Activated naive CD4-positive, alpha-beta T cell treated with anti-CD3 and anti-CD28 coated beads, Interleukin-2, amount 10 ng/mL, durations not matched to agents 7 days and 5 days (primary cell): ENCODE data around the gene DAZAP1.
A peak's percentile ranks its signal among the peaks of the same experiment; 100 is the strongest.

Source experiments
- CTCF ChIA-PET: fragments of 350-600 bp; sonication (Branson Sonifier 250); formaldehyde crosslinking; loops from one replicate; lab custom pipeline; 2021; ENCODE audit warnings: antibody characterized with exemption; lab: Charles Lee
- DNase-seq: peaks from one replicate; pipeline ENCODE4 v3.0.0-alpha.2; 2020
- H3K27ac Mint-ChIP-seq: one replicate; pipeline ENCODE4 v1.8.0; 2021; ENCODE audit warnings: mild to moderate bottlenecking, moderate library complexity, mixed read lengths
- H3K27me3 Mint-ChIP-seq: one replicate; pipeline ENCODE4 v1.8.0; 2021; ENCODE audit warnings: mild to moderate bottlenecking, mixed read lengths
- H3K36me3 Mint-ChIP-seq: one replicate; pipeline ENCODE4 v1.8.0; 2021; ENCODE audit warnings: mixed read lengths
- H3K4me1 Mint-ChIP-seq: one replicate; pipeline ENCODE4 v1.8.0; 2021; ENCODE audit warnings: mixed read lengths
- H3K4me3 Mint-ChIP-seq: one replicate; pipeline ENCODE4 v1.8.0; 2021; ENCODE audit warnings: mild to moderate bottlenecking, moderate library complexity, mixed read lengths
- H3K9me3 Mint-ChIP-seq: one replicate; pipeline ENCODE4 v1.8.0; 2021; ENCODE audit warnings: mixed read lengths

DAZAP1 gene

DNA sequence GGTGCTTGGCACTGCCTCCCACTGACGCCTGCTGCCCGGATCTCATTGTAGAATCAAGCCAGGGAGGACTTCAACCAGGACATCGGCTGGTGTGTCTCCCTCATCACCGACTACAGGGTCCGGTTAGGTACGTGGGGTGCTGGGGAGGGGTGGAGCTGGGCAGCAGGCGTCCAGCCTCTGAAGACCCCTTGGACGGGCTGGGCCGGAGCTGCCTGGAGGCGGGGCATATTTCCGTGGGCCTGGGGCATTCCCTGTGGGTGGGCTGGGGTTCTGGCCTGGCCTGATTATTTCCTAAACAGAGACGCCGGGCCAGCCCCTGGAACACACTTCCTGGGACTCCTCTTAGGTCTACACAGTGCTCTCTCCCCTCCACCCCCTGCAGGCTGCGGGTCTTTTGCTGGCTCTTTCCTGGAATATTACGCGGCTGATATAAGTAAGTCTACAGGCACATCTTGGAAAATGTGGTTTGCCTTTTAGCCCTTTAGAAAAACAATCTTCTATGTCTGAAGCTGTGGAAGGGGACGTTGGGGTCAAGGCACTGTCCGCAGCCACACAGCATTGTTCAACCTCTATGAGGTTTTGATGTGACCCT is 38.1 kb upstream of the DAZAP1 start:
- CTCF ChIA-PET = interaction anchor here (0.8 to 1.4 kb wide), 2 partner anchors 54 to 125 kb away, joined by 3 read pairs; no protein-coding TSS in a partner anchor
- peaks cover 12% of the 10 kb centered on the region for H3K36me3 Mint-ChIP-seq
- no peaks in the 10 kb centered on the region for H3K27me3 Mint-ChIP-seq
- DNase-seq = no peak
- H3K4me3 Mint-ChIP-seq = no peak overlapping the region
- H3K27ac Mint-ChIP-seq = no peak overlapping the region
- H3K9me3 Mint-ChIP-seq = no peaks in the 10 kb centered on the region
- peaks cover 7% of the 10 kb centered on the region for H3K4me1 Mint-ChIP-seq

GRCh38 chr19:1370579-1371361 is 36.6 kb upstream of the DAZAP1 start:
- Mint-ChIP-seq H3K4me1 (no peaks in the 10 kb centered on the region), H3K36me3 (peaks cover 11% of the 10 kb centered on the region), H3K27me3 (no peaks in the 10 kb centered on the region), H3K27ac (no peak overlapping the region), H3K4me3 (no peak overlapping the region), H3K9me3 (no peaks in the 10 kb centered on the region)
- CTCF ChIA-PET = interaction anchor here (0.8 to 2.1 kb wide), 3 partner anchors 55 to 126 kb away, joined by 3 to 9 read pairs (median 3); no protein-coding TSS in a partner anchor
- DNase-seq = no peak

DNA sequence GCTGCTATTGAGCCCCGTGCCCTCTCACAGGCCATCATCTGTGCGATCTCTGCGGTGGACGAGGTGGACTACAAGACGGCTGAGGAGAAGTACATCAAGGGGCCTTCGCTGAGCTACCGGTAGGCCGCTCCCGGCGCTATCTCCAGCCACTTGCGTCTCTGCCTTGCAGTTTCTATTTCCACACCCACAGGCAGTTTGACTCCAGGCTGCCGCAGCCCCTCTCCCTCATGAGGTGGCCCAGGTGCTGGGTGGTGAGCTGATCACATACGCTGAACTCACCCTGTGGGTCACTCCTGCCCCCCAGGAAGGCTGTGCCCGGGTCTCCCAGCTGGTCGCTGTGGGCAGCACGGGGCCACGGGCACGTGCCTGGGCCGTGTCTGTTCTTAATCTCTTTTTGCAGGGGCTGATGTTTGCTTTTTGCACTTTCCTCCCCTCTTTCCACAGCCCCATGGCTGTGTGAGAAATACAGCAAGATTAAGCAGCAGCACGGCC is 34.3 kb upstream of the DAZAP1 start:
- H3K27ac Mint-ChIP-seq = no peak overlapping the region
- H3K9me3 Mint-ChIP-seq = no peaks in the 10 kb centered on the region
- H3K36me3 Mint-ChIP-seq = peaks cover 13% of the 10 kb centered on the region
- no peaks in the 10 kb centered on the region for H3K4me1 Mint-ChIP-seq
- no peaks in the 10 kb centered on the region for H3K27me3 Mint-ChIP-seq
- DNase-seq = no peak
- H3K4me3 Mint-ChIP-seq = no peak overlapping the region
- CTCF ChIA-PET = interaction anchor here (1.2 to 2.4 kb wide), 5 partner anchors 10 to 129 kb away, joined by 3 to 17 read pairs (median 7); partner anchors contain the start of gene NDUFS7

- no peaks in the 10 kb centered on the region for H3K4me1 Mint-ChIP-seq
- no peaks in the 10 kb centered on the region for H3K9me3 Mint-ChIP-seq
- no peak for DNase-seq
- H3K4me3 Mint-ChIP-seq = no peak overlapping the region
- no peak overlapping the region for H3K27ac Mint-ChIP-seq
- H3K27me3 Mint-ChIP-seq = no peaks in the 10 kb centered on the region
- CTCF ChIA-PET = interaction anchor here (1.2 to 2.4 kb wide), 3 partner anchors 9 to 129 kb away, joined by 7 to 17 read pairs (median 7); partner anchors contain the start of gene NDUFS7
- peaks cover 13% of the 10 kb centered on the region for H3K36me3 Mint-ChIP-seq
These were observed 33.7 kb upstream of the DAZAP1 start for GRCh38 chr19:1373534-1374249.

- Mint-ChIP-seq H3K9me3 (no peaks in the 10 kb centered on the region), H3K27me3 (no peaks in the 10 kb centered on the region), H3K36me3 (peaks cover 13% of the 10 kb centered on the region), H3K27ac (no peak overlapping the region), H3K4me1 (no peaks in the 10 kb centered on the region), H3K4me3 (no peak overlapping the region)
- CTCF ChIA-PET = interaction anchor here (0.8 kb wide), 1 partner anchor 24 kb away, joined by 3 read pairs; no protein-coding TSS in a partner anchor
- no peak for DNase-seq
These were observed 33.2 kb upstream of the DAZAP1 start for GRCh38 chr19:1374250-1374577.

DNA sequence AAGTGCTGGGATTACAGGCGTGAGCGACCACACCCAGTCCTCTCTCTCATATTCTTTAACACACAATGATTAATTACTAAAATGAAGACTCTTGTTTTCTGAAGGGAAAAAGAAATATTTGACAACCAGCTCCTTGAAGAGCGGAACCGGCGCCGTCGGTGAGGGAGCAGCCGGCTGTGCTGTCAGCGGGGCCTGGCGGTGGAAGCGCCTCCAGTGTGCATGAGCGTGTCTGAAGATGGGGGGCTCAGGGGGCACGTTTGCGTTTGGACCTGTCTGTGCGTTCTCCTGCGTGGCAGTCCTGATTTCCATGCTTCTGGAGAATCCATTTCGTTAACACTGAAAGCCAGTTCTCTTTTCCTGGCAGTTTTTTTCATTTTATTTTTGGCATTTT is 31.0 kb upstream of the DAZAP1 start:
- CTCF ChIA-PET = interaction anchor here (0.6 to 1.6 kb wide), 2 partner anchors 16 to 61 kb away, joined by 3 read pairs; no protein-coding TSS in a partner anchor
- H3K9me3 Mint-ChIP-seq = no peaks in the 10 kb centered on the region
- no peak overlapping the region for H3K27ac Mint-ChIP-seq
- H3K27me3 Mint-ChIP-seq = peaks cover 14% of the 10 kb centered on the region
- peaks cover 13% of the 10 kb centered on the region for H3K36me3 Mint-ChIP-seq
- DNase-seq = no peak
- H3K4me1 Mint-ChIP-seq = no peaks in the 10 kb centered on the region
- H3K4me3 Mint-ChIP-seq = no peak overlapping the region

- H3K27ac Mint-ChIP-seq = no peak overlapping the region
- H3K9me3 Mint-ChIP-seq = no peaks in the 10 kb centered on the region
- CTCF ChIA-PET = interaction anchor here (1.6 kb wide), 1 partner anchor 62 kb away, joined by 3 read pairs; no protein-coding TSS in a partner anchor
- peaks cover 11% of the 10 kb centered on the region for H3K36me3 Mint-ChIP-seq
- H3K4me1 Mint-ChIP-seq = no peaks in the 10 kb centered on the region
- H3K27me3 Mint-ChIP-seq = peaks cover 17% of the 10 kb centered on the region
- H3K4me3 Mint-ChIP-seq = no peak overlapping the region
- no peak for DNase-seq
These were observed 30.0 kb upstream of the DAZAP1 start for GRCh38 chr19:1377176-1377964.

GRCh38 chr19:1377965-1378785 is 29.2 kb upstream of the DAZAP1 start:
- H3K36me3 Mint-ChIP-seq = peaks cover 11% of the 10 kb centered on the region
- no peaks in the 10 kb centered on the region for H3K9me3 Mint-ChIP-seq
- CTCF ChIA-PET = no interaction called here
- peaks cover 20% of the 10 kb centered on the region for H3K27me3 Mint-ChIP-seq
- H3K4me3 Mint-ChIP-seq = no peak overlapping the region
- no peak for DNase-seq
- peaks cover 5% of the 10 kb centered on the region for H3K4me1 Mint-ChIP-seq
- no peak overlapping the region for H3K27ac Mint-ChIP-seq

- H3K27ac Mint-ChIP-seq = no peak overlapping the region
- H3K9me3 Mint-ChIP-seq = peaks cover 2% of the 10 kb centered on the region
- no peak overlapping the region for H3K4me3 Mint-ChIP-seq
- H3K27me3 Mint-ChIP-seq = peaks cover 26% of the 10 kb centered on the region
- DNase-seq = no peak
- H3K36me3 Mint-ChIP-seq = peaks cover 12% of the 10 kb centered on the region
- H3K4me1 Mint-ChIP-seq = peaks cover 9% of the 10 kb centered on the region
- CTCF ChIA-PET = no interaction called here
These were observed 28.1 kb upstream of the DAZAP1 start for GRCh38 chr19:1379126-1379905.

GRCh38 chr19:1379961-1380489 is 27.4 kb upstream of the DAZAP1 start:
- peaks cover 15% of the 10 kb centered on the region for H3K4me1 Mint-ChIP-seq
- peaks cover 26% of the 10 kb centered on the region for H3K27me3 Mint-ChIP-seq
- H3K27ac Mint-ChIP-seq = no peak overlapping the region
- H3K36me3 Mint-ChIP-seq = peaks cover 10% of the 10 kb centered on the region
- DNase-seq = no peak
- no peak overlapping the region for H3K4me3 Mint-ChIP-seq
- CTCF ChIA-PET = no interaction called here
- peaks cover 2% of the 10 kb centered on the region for H3K9me3 Mint-ChIP-seq

DNA sequence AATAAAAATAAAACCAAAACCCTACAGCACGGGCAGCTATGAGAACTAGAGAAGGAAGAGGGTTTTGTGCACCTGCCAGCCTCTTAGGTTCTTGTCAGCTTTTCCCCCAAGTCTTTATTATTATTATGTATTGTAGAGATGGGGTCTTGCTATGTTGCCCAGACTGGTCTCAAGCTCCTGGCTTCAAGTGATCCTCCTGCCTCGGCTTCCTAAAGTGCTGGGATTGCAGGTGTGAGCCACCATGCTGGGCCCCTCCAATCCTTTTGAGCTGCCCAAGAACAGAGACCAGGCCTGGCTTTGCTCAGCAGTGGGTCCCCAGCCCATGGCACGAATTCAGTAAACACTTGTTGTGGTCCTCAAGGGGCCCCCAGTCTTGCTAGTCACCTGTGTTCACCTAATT is 25.1 kb upstream of the DAZAP1 start:
- Mint-ChIP-seq H3K9me3 (peaks cover 2% of the 10 kb centered on the region), H3K36me3 (peaks cover 6% of the 10 kb centered on the region), H3K4me1 (peaks cover 27% of the 10 kb centered on the region), H3K4me3 (no peak overlapping the region), H3K27ac (no peak overlapping the region), H3K27me3 (peaks cover 26% of the 10 kb centered on the region)
- no peak for DNase-seq
- CTCF ChIA-PET = interaction anchor here (1.5 to 2.1 kb wide), 2 partner anchors 9 to 103 kb away, joined by 7 to 8 read pairs; no protein-coding TSS in a partner anchor

DNA sequence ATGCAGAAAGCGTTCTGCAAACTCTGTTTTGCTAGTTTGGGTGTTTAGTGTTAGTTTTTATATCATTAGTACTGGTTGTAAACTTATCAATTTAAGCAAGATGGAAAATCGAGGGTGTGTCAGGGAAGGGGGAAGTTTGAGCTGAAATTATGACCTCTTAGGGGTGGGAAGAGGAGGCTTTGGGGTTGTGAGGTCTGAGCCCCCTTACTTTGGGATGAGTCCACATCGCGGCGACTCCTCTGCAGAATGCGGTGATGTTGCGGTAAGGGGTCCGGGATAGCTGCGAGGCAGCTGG is 24.4 kb upstream of the DAZAP1 start:
- CTCF ChIA-PET = interaction anchor here (0.7 to 2.1 kb wide), 5 partner anchors 10 to 480 kb away, joined by 3 to 8 read pairs (median 3); no protein-coding TSS in a partner anchor
- Mint-ChIP-seq H3K36me3 (peaks cover 6% of the 10 kb centered on the region), H3K4me3 (peak overlapping the region; percentile 88), H3K9me3 (peaks cover 2% of the 10 kb centered on the region), H3K27me3 (peaks cover 26% of the 10 kb centered on the region), H3K27ac (peak overlapping the region; percentile 99), H3K4me1 (peaks cover 27% of the 10 kb centered on the region)
- no peak for DNase-seq
